NAMALWA (cell line): ENCODE measurements around the gene BANP.
"Not testable (repeated sequence)": the region's sequence is repeated elsewhere in the genome, so short reads cannot be mapped to it uniquely, and the experiment has no call there.

Experiments
- DNase-seq: peaks from one replicate; pipeline ENCODE4 v3.0.0-alpha.2; 2015; ENCODE audit warnings: low spot score

Gene BANP

DNA sequence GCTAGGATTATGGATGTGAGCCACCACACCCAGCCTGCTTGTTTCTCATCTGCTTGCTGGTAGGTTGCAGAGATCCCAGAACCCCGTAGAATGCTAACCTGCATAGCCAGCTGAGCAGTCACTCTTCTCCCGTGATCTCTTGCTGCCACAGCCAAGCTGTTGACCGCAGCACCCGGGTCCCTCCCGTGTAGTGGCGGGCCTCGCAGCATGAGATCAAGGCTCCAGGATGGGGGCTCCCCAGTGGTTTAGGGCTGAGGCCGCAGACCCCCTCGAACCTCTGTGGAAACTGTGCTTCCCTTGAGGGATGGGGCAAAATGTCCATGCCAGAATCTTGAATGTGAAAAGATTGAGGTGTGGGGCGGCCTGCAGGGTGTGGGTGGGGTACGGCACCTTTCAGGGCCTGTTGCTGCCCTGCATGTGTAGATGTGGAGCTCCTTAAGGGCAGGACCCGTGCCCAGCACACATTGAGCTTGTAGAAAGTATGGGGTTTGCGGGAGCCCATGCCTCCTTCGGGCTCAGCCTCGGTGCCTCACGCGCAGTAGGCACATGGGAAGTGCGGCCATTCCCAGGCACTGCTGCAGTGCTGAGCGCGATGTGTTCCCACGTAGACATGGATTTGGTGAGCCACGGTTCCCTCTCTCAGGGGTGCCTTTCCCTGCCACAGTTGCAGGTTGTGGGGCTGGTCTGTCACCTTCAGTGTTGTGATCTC lies 99.9 kb downstream of the BANP start:
- DNase-seq, result no peak

DNA sequence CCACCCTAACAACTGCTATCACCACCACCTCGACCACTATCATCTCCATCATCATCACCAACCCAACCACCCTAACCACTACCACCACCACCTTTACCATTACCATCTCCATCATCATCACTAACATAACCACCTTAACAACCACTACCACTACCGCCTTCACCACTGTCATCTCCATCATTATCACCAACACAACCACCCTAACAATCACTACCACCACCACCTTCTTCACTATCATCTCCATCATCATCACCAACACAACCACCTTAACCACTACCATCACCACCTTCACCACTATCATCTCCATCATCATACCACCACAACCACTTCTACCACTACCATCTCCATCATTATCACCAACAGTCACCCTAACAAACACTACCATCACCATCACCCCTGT lies 101.4 kb downstream of the BANP start:
- no peak for DNase-seq

GRCh38 chr16:88053479-88053878 lies 102.2 kb downstream of the BANP start:
- DNase-seq, result not testable (repeated sequence)

DNA sequence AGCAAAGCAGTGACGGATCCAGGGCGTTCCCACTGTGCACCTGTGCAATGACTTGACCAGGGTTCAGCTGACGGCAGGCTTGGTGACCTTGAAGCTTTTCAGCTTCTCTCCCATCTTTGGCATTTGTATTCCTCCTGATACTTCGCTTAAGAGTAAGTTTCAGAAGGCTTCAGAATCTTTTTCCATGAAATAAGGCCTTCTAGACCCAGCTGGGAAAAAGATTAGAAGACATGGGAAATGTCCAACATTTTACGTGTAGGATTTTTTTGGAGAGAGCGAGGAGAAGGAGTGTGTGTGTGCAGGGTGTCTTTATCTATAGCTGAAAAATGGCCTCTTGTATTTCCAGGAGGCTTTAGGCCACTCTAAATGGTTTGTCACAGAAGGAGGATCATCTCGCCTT lies 104.1 kb downstream of the BANP start:
- no peak for DNase-seq

- DNase-seq, result no peak
Observed at GRCh38 chr16:88056212-88056611, 105.0 kb downstream of the BANP start.

DNA sequence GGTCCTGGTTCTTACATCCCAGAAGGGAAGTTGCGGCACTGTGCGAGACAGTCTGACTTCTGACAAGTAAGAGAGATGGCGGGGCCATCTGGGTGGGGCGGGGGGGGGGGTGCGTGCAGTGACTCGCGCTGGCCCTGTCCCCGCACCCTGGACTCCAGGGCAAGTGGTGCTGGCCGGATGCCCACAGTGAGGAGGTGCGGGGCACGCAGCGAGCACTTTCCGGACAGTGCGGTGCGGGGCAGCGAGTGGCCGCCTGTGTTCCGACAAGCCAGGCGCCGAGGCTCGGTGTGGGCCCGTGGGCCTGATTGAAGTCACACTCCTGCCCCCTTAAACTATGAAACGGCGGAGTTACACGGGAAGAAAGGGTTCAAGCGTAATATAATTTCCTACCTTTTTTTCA lies 106.4 kb downstream of the BANP start:
- DNase-seq, result no peak

GRCh38 chr16:88058136-88058535 lies 106.9 kb downstream of the BANP start:
- no peak for DNase-seq

DNA sequence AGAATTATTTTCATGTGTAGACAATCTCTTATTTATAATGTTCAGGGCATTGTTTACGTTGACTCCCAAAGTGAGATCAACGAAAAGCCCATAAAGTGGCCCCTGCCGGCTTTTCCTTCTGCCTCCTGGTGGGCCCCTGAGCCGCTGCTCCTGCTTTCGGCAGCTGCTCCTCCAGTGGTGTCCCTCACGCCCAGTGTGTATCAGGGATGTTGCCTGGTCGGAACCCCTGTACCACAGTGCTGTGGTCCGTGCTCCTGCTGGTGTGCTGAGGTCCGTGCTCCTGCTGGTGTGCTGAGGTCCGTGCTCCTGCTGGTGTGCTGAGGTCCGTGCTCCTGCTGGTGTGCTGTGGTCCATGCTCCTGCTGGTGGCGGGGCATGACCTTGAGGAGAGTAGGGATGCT lies 107.6 kb downstream of the BANP start:
- no peak for DNase-seq

DNA sequence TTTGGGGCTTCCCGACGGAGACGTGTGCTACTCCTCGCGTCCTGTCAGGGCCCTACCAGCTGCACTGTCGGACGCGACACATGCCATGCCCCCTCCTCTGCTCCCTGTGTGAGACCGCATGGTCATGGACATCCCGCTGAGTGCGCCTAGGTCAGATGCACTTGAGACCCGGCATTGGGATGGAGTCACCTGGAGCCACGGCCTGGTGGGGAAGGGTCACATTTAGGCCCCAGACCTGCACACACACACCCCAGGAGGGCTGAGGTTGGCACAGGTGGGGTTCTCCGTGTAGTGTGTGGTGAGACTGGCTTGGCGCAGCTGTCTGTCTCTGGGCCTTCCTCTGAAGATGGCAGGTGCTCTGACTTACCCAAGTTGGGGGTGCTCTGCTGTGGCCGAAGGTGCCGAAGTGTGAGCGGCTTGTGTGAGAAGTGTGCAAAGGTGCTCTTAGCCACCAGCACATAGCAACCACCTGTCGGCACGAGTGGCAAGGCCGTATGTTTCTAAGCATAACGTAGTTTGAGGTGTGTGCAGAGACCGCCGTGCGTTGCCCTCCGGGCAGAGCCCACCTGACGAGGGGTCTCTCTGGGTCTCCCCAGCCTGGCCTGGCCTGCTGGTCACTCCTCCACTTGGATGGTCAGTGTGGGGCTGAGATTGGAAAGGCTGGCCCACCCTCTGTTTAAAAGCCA lies 108.6 kb downstream of the BANP start:
- DNase-seq, result no peak

GRCh38 chr16:88060524-88061219 lies 109.4 kb downstream of the BANP start:
- DNase-seq, result no peak

- no peak for DNase-seq
Observed at GRCh38 chr16:88061346-88062110, 110.3 kb downstream of the BANP start.

DNA sequence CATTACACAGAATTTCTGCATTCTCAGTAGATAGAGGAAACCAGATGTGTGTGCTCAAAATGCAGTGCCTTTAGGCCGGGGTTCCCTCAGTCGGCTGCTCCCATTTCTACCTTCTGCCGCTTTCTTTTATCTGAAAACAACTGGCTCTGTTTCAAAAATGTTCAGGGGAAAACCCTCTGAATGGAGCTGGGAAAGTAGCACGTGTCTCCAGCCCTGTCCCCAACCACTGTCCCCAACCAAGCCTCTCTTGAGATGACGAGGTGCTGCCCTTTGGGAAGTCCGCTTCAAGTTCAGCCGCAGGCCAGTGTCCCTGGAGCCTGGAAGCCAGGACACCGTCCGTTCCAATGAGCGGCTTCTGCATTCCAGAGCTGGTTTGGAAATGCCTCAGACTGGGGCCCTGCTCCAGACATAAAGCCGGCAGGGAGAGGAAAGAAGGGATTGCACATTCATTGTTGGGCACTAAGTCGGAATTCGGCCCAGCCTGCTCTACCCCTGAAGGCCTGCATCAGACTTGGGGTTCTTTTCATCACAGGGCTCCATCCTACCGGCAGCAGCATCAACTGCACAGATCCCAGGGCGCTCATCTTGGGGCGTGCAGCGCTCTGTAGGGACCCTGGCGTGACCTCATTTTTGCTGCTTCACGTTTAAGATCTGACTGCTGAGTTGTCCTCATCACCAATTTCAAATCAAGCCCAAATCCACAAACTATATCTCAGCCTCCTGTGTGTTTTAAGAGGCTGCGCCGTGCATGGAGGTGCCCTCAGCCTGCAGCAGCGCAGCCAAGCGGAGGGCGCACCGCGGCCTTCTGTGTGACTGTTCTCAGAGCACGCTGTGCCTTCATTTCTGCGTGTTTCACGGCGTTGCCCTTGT lies 111.3 kb downstream of the BANP start:
- no peak for DNase-seq

DNA sequence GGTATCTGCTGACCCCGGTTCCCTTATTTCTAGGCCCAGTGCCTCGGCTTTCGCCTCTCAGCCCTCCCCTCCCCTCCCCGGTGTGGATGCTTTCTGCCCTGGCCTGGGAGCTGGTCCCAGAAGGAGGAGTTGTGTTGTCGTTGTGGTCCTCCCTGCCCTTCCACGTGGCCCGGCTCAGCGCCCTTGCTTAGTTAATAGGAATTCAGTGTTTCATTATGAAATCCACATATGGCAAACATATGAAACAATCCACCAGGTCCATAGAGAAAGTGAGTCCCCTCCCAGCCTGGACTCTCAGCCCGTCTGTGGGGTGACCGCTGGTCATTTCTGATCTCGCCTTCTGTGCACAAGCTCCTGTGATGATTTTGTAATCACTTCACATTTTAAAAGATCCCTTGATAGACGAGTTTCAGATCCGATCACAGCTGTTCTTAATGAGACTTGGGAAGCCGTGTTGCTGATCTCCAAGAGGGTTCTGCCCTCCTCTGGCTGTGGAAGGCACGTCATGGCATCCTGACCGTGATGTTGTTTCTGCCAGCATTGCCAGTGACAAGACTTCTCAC lies 112.1 kb downstream of the BANP start:
- DNase-seq, result no peak

- no peak for DNase-seq
Observed at GRCh38 chr16:88064011-88064888, 113.0 kb downstream of the BANP start.

DNA sequence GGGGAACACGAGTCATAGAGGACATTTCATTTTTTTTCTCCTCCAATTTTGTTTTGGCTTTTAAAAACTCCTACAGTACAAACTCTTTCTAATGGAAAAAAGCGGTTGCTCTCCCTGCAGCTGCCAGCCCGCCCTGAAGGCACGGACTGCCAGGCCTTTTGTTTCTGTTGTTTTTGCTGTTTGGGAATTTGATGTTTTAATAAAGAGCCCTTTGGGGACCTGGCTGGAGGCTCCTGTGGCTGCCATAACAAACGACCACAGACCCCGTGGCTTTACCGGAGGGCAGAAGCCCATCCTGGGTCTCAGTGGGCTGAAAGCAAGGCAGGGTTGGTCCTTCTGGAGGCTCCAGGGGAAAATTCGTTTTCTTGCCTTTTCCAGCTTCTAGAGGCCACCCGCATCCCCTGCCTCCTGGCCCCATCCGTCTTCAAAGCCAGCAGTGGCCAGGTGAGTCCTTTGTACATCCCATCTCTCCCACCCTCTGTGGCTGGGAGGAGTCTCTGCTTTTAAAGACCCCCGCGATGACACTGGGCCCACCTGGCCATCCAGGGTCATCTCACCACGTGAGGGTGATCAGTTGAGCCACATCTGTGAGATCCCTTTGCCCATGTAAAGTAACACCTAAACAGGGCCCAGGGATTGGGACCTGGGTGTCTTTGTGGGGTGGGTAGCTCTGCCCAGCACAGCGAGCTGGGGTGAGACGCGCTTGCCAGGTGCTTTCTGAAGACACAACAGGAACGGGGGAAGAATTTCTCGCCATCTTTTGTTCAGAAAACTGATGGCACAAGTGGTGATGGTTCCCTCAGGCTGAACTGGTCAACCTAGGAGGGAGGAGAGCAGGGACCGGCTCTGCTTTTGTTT lies 113.9 kb downstream of the BANP start:
- DNase-seq, result no peak

- DNase-seq, result no peak
Observed at GRCh38 chr16:88065747-88066142, 114.5 kb downstream of the BANP start.

- DNase-seq, result no peak
Observed at GRCh38 chr16:88066234-88066633, 115.0 kb downstream of the BANP start.

- no peak for DNase-seq
Observed at GRCh38 chr16:88066680-88067529, 115.7 kb downstream of the BANP start.
